Epithelial cell of proximal tubule (primary cell): ENCODE results near the gene TTLL11. TPM values are rescaled to one million over a fixed set of nuclear protein-coding genes. Genes with fewer than 3 reads are reported as not detected.
A peak's percentile ranks its signal among the peaks of the same experiment; 100 is the strongest.

Experiments
- DNase-seq: peaks from one replicate; pipeline ENCODE4 v3.0.0-alpha.2; 2011; ENCODE audit warnings: low read depth
- H3K4me3 ChIP-seq: 2 replicates; pipeline ENCODE4 v1.5.1; 2011; ENCODE audit warnings: low read depth, mild to moderate bottlenecking, low read length
- CTCF ChIP-seq: conservative IDR thresholded peaks from 2 replicates; pipeline ENCODE4 v1.5.1; 2012; ENCODE audit warnings: low read depth, mild to moderate bottlenecking, low read length
- total RNA-seq: library from RNA; depleted of rRNA; stranded (reverse); fragments of >200 nt; gene quantifications from 2 replicates; pipeline ENCODE4 v1.2.3, GENCODE V29; 2015

Gene TTLL11
- 0.75 and 1.7 TPM in 2 replicates for total RNA-seq

- TF ChIP-seq CTCF, result no peak
- peak within 1 kb of the TSS; percentile 88 for H3K4me3 ChIP-seq
- peak; percentile 23 for DNase-seq
Observed at GRCh38 chr9:122092611-122093506, at the start of gene TTLL11. Gene TTLL11, minus strand, starts transcription at chr9:122093308. Its CDS starts 160 bp downstream, at chr9:122093148.

GRCh38 chr9:122141671-122142070 is 48.6 kb upstream of the TTLL11 start:
- no peak for DNase-seq
- no peak for TF ChIP-seq CTCF
- H3K4me3 ChIP-seq, result no peak overlapping the region

GRCh38 chr9:122140368-122141193 is 47.5 kb upstream of the TTLL11 start:
- TF ChIP-seq CTCF, result no peak
- DNase-seq, result no peak
- H3K4me3 ChIP-seq, result no peak overlapping the region

- DNase-seq, result no peak
- H3K4me3 ChIP-seq, result no peak overlapping the region
- TF ChIP-seq CTCF, result no peak
Observed at GRCh38 chr9:122138560-122139268, 45.6 kb upstream of the TTLL11 start.

GRCh38 chr9:122135529-122135859 is 42.4 kb upstream of the TTLL11 start:
- TF ChIP-seq CTCF, result no peak
- H3K4me3 ChIP-seq, result no peak overlapping the region
- DNase-seq, result no peak

- no peak for TF ChIP-seq CTCF
- no peak for DNase-seq
- no peak overlapping the region for H3K4me3 ChIP-seq
Observed at GRCh38 chr9:122134822-122135528, 41.9 kb upstream of the TTLL11 start.
